AG09309 (cell line): Measurements from ENCODE around the gene RING1.

ENCODE experiments used
- DNase-seq: peaks from one replicate; pipeline ENCODE4 v3.0.0-alpha.2; 2010; ENCODE audit warnings: low read depth
- H3K4me3 ChIP-seq: 2 replicates; pipeline ENCODE4 v1.5.1; 2011; ENCODE audit warnings: mild to moderate bottlenecking, low read depth, low read length, moderate library complexity; ENCODE audit not compliant: control insufficient read depth
- CTCF ChIP-seq: IDR thresholded peaks from 2 replicates; pipeline ENCODE4 v1.5.1; 2011; ENCODE audit warnings: mild to moderate bottlenecking, low read depth, low read length, inconsistent platforms; ENCODE audit not compliant: insufficient read depth, control insufficient read depth; ENCODE audit errors: missing control alignments

Gene RING1

GRCh38 chr6:33204165-33204414, 4.2 kb upstream of the RING1 start:
- DNase-seq = no peak
- no peak overlapping the region; the same call in 1 of the 2 replicates for H3K4me3 ChIP-seq
- no peak for TF ChIP-seq CTCF

- no peak for TF ChIP-seq CTCF
- DNase-seq = peak; percentile 45
- H3K4me3 ChIP-seq = peak within 1 kb of the TSS; percentile 51
Observed at GRCh38 chr6:33204415-33205190, 3.7 kb upstream of the RING1 start, which contains the start of gene HSD17B8. TSS of gene HSD17B8 (plus strand) at chr6:33204655. CDS start at chr6:33204669, 14 bp downstream.

- H3K4me3 ChIP-seq = no peak overlapping the region
- TF ChIP-seq CTCF = no peak
- no peak for DNase-seq
Observed at GRCh38 chr6:33205191-33206026, 2.9 kb upstream of the RING1 start.

- TF ChIP-seq CTCF = no peak
- no peak overlapping the region for H3K4me3 ChIP-seq
Observed at GRCh38 chr6:33206027-33206863, 2.1 kb upstream of the RING1 start.

GRCh38 chr6:33206864-33207551, 1.3 kb upstream of the RING1 start:
- no peak for DNase-seq
- no peak for TF ChIP-seq CTCF
- peak overlapping the region; percentile 56 for H3K4me3 ChIP-seq

More at GRCh38 chr6:33206027-33206863, 2.1 kb upstream of the RING1 start:
- no peak for DNase-seq
